ENCODE data around the gene CNPY4. TPM values are rescaled to one million over a fixed set of nuclear protein-coding genes. Genes with fewer than 3 reads are reported as not detected.
A peak's percentile ranks its signal among the peaks of the same experiment; 100 is the strongest.

Gene CNPY4
- total RNA-seq, 4 donors from 2014 or later = 3.8 to 8.4 (median 6.5) TPM

- 17 to 21% methylated on average over 18 of the region's 18 CpGs for WGBS, 2 donors
- DNase-seq (ENCODE audit: low spot score in 2 of 2) = no peak
- TF ChIP-seq CTCF (IDR thresholded peaks at IDR 0.05) = no peak
- no peak for TF ChIP-seq POLR2A (IDR thresholded peaks at IDR 0.05)
- peak overlapping the region; percentile 72 for H3K4me3 ChIP-seq (ENCODE audit: low read depth, poor library complexity, severe bottlenecking)
- intact Hi-C loops (cut with DNase I; ENCODE audit: low total_unique reads) = no loop called here
These were observed 904 bp upstream of the CNPY4 start for GRCh38 chr7:100118388-100119071.

- H3K4me3 ChIP-seq (ENCODE audit: low read depth, poor library complexity, severe bottlenecking) = peak overlapping the region; percentile 57
- WGBS, 2 donors = 17 to 20% methylated on average over 19 of the region's 19 CpGs
- intact Hi-C loops (cut with DNase I; ENCODE audit: low total_unique reads) = no loop called here
- DNase-seq (ENCODE audit: low spot score in 2 of 2) = peak; percentile 64 to 95
- TF ChIP-seq POLR2A (IDR thresholded peaks at IDR 0.05) = no peak
- no peak for TF ChIP-seq CTCF (IDR thresholded peaks at IDR 0.05)
These were observed 717 bp downstream of the CNPY4 start for GRCh38 chr7:100119970-100120732.

- intact Hi-C loops (cut with DNase I; ENCODE audit: low total_unique reads) = no loop called here
- TF ChIP-seq POLR2A (IDR thresholded peaks at IDR 0.05) (no peak), CTCF (IDR thresholded peaks at IDR 0.05) (no peak)
- no peak for DNase-seq (ENCODE audit: low spot score in 2 of 2)
- 32 to 37% methylated on average over 1 of the region's 1 CpG for WGBS, 2 donors
- H3K4me3 ChIP-seq (ENCODE audit: low read depth, poor library complexity, severe bottlenecking) = no peak overlapping the region
These were observed 1.3 kb downstream of the CNPY4 start for GRCh38 chr7:100120733-100121036.

- no peak for DNase-seq (ENCODE audit: low spot score in 2 of 2)
- 49 to 56% methylated on average over 13 of the region's 13 CpGs for WGBS, 2 donors
- H3K4me3 ChIP-seq (ENCODE audit: low read depth, poor library complexity, severe bottlenecking) = no peak overlapping the region
- no peak for TF ChIP-seq CTCF (IDR thresholded peaks at IDR 0.05)
- no peak for TF ChIP-seq POLR2A (IDR thresholded peaks at IDR 0.05)
- intact Hi-C loops (cut with DNase I; ENCODE audit: low total_unique reads) = no loop called here
These were observed 2.6 kb downstream of the CNPY4 start for GRCh38 chr7:100122067-100122466.

- no peak for DNase-seq (ENCODE audit: low spot score in 2 of 2)
- TF ChIP-seq CTCF (IDR thresholded peaks at IDR 0.05) = no peak
- no peak for TF ChIP-seq POLR2A (IDR thresholded peaks at IDR 0.05)
- intact Hi-C loops (cut with DNase I; ENCODE audit: low total_unique reads) = no loop called here
- H3K4me3 ChIP-seq (ENCODE audit: low read depth, poor library complexity, severe bottlenecking) = no peak overlapping the region
- 95 to 96% methylated on average over 1 of the region's 1 CpG for WGBS, 2 donors
These were observed 3.1 kb downstream of the CNPY4 start for GRCh38 chr7:100122568-100122967.
